ENCODE data around the gene UBE2N.

Gene UBE2N

DNA sequence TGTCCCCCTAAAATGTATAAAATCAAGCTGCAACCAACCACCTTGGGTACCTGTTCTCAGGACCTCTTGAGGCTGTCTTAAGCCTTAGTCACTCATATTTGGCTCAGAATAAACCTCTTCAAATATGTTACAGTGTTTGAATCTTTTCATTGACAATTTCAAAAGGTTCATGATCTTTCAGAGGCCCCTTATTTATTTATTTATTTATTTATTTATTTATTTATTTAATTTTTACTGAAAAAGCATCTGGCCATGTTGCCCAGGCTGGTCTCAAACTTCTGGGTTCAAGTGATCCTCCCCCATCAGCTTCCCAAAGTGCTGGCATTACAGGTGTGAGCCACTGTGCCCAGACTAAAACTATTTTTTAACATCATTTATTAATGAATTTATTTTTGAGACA is 72.2 kb downstream of the UBE2N start:
- no peak overlapping the region for H3K27ac ChIP-seq (ENCODE audit: extremely low read depth, low read depth, low read length)
- no peaks in the 10 kb centered on the region for H3K9me3 ChIP-seq (ENCODE audit: control insufficient read depth, insufficient read depth, low read depth, low read length)
- POLR2A ChIA-PET = interaction anchor here (0.6 kb wide), 1 partner anchor 303 kb away, joined by 7 read pairs; no protein-coding TSS in a partner anchor
- CTCF ChIA-PET = no interaction called here
- H3K36me3 ChIP-seq (ENCODE audit: control insufficient read depth in 2 of 2, insufficient read depth in 1 of 2, low read length in 2 of 2) = no peaks in the 10 kb centered on the region
- H3K4me3 ChIP-seq (ENCODE audit: low read depth, low read length) = no peak overlapping the region
- no peaks in the 10 kb centered on the region for H3K4me1 ChIP-seq (ENCODE audit: control insufficient read depth, insufficient read depth, low read length)
- TF ChIP-seq ZNF292 (tag by site-specific recombination; IDR thresholded peaks at IDR 0.05; ENCODE audit: borderline replicate concordance, low read depth) (0 out of 2 replicates have a peak, but pooled peaks have one; percentile 57), ZNF394 (tag by site-specific recombination; IDR thresholded peaks at IDR 0.05; ENCODE audit: borderline replicate concordance) (peak; percentile 89), ZNF280D (tag by site-specific recombination; IDR thresholded peaks at IDR 0.05) (no peak), GLIS1 (tag by site-specific recombination; IDR thresholded peaks at IDR 0.05) (no peak), ZBTB20 (tag by site-specific recombination; IDR thresholded peaks at IDR 0.05) (no peak), ZNF433 (tag by site-specific recombination; IDR thresholded peaks at IDR 0.05; ENCODE audit: low read depth) (peak; percentile 55; the same call in 1 of the 2 replicates), ZNF140 (tag by site-specific recombination; IDR thresholded peaks at IDR 0.05) (peak; percentile 72; the same call in 1 of the 2 replicates), ZNF677 (tag by site-specific recombination; IDR thresholded peaks at IDR 0.05) (no peak), ZNF302 (tag by site-specific recombination; IDR thresholded peaks at IDR 0.05; ENCODE audit: low read depth) (no peak), SP3 (tag by site-specific recombination; IDR thresholded peaks at IDR 0.05) (no peak), SCRT1 (tag by site-specific recombination; IDR thresholded peaks at IDR 0.05; ENCODE audit: borderline replicate concordance) (no peak), ZNF629 (tag by site-specific recombination; IDR thresholded peaks at IDR 0.05) (0 out of 2 replicates have a peak, but pooled peaks have one; percentile 14), ZNF404 (tag by site-specific recombination; IDR thresholded peaks at IDR 0.05) (0 out of 2 replicates have a peak, but pooled peaks have one; percentile 30), ZXDB (tag by site-specific recombination; IDR thresholded peaks at IDR 0.05) (peak; percentile 36; the same call in 1 of the 2 replicates)
- TF ChIP-seq, protein P1, sequence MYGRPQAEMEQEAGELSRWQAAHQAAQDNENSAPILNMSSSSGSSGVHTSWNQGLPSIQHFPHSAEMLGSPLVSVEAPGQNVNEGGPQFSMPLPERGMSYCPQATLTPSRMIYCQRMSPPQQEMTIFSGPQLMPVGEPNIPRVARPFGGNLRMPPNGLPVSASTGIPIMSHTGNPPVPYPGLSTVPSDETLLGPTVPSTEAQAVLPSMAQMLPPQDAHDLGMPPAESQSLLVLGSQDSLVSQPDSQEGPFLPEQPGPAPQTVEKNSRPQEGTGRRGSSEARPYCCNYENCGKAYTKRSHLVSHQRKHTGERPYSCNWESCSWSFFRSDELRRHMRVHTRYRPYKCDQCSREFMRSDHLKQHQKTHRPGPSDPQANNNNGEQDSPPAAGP (tag by site-specific recombination; IDR thresholded peaks at IDR 0.05) = no peak
- TF ChIP-seq, protein P2, sequence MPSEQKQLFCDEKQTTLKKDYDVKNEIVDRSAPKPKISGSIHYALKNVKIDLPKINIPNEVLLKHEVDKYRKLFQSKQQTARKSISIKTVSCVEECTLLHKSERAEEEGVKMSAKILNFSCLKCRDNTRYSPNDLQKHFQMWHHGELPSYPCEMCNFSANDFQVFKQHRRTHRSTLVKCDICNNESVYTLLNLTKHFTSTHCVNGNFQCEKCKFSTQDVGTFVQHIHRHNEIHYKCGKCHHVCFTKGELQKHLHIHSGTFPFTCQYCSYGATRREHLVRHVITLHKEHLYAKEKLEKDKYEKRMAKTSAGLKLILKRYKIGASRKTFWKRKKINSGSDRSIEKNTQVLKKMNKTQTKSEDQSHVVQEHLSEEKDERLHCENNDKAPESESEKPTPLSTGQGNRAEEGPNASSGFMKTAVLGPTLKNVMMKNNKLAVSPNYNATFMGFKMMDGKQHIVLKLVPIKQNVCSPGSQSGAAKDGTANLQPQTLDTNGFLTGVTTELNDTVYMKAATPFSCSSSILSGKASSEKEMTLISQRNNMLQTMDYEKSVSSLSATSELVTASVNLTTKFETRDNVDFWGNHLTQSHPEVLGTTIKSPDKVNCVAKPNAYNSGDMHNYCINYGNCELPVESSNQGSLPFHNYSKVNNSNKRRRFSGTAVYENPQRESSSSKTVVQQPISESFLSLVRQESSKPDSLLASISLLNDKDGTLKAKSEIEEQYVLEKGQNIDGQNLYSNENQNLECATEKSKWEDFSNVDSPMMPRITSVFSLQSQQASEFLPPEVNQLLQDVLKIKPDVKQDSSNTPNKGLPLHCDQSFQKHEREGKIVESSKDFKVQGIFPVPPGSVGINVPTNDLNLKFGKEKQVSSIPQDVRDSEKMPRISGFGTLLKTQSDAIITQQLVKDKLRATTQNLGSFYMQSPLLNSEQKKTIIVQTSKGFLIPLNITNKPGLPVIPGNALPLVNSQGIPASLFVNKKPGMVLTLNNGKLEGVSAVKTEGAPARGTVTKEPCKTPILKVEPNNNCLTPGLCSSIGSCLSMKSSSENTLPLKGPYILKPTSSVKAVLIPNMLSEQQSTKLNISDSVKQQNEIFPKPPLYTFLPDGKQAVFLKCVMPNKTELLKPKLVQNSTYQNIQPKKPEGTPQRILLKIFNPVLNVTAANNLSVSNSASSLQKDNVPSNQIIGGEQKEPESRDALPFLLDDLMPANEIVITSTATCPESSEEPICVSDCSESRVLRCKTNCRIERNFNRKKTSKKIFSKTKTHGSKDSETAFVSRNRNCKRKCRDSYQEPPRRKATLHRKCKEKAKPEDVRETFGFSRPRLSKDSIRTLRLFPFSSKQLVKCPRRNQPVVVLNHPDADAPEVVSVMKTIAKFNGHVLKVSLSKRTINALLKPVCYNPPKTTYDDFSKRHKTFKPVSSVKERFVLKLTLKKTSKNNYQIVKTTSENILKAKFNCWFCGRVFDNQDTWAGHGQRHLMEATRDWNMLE (tag by site-specific recombination; conservative IDR thresholded peaks at IDR 0.05; ENCODE audit: low read depth) = peak; percentile 79
- TF ChIP-seq, protein P3, sequence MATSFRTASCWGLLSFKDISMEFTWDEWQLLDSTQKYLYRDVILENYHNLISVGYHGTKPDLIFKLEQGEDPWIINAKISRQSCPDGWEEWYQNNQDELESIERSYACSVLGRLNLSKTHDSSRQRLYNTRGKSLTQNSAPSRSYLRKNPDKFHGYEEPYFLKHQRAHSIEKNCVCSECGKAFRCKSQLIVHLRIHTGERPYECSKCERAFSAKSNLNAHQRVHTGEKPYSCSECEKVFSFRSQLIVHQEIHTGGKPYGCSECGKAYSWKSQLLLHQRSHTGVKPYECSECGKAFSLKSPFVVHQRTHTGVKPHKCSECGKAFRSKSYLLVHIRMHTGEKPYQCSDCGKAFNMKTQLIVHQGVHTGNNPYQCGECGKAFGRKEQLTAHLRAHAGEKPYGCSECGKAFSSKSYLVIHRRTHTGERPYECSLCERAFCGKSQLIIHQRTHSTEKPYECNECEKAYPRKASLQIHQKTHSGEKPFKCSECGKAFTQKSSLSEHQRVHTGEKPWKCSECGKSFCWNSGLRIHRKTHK (tag by site-specific recombination; IDR thresholded peaks at IDR 0.05) = no peak
- TF ChIP-seq, protein P4, sequence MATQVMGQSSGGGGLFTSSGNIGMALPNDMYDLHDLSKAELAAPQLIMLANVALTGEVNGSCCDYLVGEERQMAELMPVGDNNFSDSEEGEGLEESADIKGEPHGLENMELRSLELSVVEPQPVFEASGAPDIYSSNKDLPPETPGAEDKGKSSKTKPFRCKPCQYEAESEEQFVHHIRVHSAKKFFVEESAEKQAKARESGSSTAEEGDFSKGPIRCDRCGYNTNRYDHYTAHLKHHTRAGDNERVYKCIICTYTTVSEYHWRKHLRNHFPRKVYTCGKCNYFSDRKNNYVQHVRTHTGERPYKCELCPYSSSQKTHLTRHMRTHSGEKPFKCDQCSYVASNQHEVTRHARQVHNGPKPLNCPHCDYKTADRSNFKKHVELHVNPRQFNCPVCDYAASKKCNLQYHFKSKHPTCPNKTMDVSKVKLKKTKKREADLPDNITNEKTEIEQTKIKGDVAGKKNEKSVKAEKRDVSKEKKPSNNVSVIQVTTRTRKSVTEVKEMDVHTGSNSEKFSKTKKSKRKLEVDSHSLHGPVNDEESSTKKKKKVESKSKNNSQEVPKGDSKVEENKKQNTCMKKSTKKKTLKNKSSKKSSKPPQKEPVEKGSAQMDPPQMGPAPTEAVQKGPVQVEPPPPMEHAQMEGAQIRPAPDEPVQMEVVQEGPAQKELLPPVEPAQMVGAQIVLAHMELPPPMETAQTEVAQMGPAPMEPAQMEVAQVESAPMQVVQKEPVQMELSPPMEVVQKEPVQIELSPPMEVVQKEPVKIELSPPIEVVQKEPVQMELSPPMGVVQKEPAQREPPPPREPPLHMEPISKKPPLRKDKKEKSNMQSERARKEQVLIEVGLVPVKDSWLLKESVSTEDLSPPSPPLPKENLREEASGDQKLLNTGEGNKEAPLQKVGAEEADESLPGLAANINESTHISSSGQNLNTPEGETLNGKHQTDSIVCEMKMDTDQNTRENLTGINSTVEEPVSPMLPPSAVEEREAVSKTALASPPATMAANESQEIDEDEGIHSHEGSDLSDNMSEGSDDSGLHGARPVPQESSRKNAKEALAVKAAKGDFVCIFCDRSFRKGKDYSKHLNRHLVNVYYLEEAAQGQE (tag by site-specific recombination; IDR thresholded peaks at IDR 0.05) = peak; percentile 48; the same call in 1 of the 2 replicates
- TF ChIP-seq, protein P5, sequence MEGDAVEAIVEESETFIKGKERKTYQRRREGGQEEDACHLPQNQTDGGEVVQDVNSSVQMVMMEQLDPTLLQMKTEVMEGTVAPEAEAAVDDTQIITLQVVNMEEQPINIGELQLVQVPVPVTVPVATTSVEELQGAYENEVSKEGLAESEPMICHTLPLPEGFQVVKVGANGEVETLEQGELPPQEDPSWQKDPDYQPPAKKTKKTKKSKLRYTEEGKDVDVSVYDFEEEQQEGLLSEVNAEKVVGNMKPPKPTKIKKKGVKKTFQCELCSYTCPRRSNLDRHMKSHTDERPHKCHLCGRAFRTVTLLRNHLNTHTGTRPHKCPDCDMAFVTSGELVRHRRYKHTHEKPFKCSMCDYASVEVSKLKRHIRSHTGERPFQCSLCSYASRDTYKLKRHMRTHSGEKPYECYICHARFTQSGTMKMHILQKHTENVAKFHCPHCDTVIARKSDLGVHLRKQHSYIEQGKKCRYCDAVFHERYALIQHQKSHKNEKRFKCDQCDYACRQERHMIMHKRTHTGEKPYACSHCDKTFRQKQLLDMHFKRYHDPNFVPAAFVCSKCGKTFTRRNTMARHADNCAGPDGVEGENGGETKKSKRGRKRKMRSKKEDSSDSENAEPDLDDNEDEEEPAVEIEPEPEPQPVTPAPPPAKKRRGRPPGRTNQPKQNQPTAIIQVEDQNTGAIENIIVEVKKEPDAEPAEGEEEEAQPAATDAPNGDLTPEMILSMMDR (tag by site-specific recombination; IDR thresholded peaks at IDR 0.05) = no peak
- TF ChIP-seq, protein P6, sequence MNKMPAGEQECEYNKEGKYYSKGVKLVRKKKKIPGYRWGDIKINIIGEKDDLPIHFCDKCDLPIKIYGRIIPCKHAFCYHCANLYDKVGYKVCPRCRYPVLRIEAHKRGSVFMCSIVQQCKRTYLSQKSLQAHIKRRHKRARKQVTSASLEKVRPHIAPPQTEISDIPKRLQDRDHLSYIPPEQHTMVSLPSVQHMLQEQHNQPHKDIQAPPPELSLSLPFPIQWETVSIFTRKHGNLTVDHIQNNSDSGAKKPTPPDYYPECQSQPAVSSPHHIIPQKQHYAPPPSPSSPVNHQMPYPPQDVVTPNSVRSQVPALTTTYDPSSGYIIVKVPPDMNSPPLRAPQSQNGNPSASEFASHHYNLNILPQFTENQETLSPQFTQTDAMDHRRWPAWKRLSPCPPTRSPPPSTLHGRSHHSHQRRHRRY (tag by site-specific recombination; IDR thresholded peaks at IDR 0.05) = no peak

All from HEK293 (cell line).